Measurements from ENCODE around the gene COLEC11.
"Not testable (repeated sequence)": the region's sequence is repeated elsewhere in the genome, so short reads cannot be mapped to it uniquely, and the experiment has no call there.

The COLEC11 gene

DNA sequence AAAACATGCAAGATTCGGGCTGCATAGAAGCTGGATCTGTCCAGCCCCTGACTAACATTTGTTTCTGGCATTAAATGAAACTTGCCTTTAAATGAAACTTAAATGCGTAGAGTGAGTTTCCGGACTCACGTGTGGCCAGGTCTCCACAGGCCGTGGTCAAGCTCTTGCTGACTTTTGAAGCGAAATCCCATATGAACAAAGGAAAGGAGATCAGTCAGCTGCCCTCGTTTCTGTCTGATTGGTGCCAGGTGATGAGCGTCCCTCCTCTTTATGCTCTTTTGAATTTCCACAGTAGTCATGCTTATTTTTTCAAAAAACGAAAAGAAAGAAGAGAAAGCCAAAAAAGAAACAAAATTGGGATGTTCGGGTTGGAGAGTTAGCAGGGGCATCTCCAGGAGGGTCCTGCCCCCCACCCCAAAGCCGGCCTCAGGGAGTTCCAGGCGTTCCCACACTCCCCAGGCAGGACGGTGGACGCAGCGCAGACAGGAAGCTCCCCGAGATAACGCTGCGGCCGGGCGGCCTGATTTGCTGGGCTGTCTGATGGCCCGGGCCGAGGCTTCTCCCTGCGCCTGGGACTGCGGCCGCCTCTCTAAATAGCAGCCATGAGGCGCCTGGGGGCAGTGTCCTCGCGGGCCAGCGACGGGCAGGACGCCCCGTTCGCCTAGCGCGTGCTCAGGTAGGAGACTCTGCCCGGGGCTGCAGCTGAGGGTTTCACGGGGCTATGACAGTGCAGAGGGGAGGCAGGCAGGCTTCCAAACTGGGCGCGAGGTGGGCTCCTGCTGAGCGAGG, at the start of gene COLEC11:
Gene COLEC11, plus strand, starts transcription at position 620 of the 789 bp plus-strand sequence. CDS start 9,229 bp downstream, outside the sequence.
- DNase-seq = peak; percentile 41

DNA sequence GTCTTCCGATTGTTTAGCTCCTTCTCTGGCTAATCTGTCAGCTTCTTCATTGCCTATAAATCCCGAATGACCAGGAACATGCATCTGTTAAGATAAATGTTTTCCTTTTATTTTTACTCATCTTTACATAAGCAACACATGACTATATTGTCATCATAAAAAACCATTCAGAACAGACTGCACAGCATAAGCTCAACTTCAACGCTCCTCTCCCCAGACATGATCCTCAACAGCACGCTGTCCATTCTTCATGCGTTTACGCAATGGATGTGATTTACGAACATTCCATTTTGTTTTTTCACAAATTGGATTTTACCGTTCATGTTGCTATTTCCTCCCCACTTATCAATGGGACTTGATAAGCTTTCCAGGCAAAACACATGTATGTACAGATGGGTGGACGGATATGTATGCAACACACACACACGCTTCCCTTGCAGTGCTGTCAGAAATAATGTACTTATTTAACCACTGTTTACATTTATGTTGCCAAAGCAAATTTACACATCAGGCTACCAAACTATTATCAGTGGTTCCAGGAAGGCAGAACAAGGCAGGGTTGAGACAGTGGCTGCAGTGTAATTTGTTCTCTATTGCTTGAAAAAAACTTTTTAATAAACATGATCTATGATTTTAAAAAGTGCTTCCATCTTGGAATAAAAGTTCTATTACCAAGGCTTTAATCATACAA, 49.0 kb upstream of the COLEC11 start:
- no peak for DNase-seq

GRCh38 chr2:3547915-3548314, 47.0 kb upstream of the COLEC11 start:
- no peak for DNase-seq

DNA sequence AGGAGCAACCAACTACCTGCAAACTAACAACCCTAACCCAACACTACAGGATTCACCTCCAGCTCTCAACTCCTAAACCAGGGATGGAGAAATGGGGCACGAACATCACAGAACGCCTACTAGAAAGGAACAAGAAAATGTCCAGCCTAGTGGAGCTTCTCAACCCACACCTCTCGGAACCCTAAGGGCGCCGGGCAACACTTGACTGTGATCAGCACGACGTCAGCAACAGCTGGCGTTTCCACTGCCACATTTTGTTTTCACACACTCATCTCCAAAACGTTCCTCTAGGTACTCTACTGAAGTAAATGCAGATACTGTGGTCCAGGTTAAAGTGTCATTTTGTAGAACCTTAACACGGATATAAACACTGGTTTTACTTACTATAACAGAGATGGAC, 41.0 kb upstream of the COLEC11 start:
- no peak for DNase-seq

DNA sequence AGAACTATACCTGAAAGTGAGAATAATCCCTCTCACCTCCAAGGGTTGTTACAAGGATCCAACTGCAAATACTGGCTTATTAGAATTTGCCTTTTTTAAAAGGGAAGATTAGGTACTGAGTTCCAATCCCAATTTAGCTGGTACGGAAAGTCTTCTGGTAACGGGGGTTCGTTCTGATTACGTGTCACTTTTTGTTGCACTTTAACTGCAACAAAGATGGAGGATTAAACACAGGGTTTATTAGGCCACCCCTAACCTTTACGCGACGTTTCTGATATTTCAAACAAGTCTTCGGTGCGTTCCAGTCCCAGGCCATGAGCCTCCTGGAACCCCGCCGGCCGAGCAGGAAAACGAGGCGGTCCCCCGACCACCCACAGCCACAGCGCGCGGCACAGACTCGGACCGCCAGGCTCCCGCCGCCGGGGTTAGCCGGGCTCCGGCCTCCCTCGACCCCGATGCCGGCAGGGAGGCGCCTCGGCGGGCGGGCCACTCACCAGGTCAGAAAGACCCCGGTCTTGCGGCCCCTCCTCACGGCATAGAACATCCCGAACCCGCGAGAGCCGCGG, 37.2 kb upstream of the COLEC11 start:
- no peak for DNase-seq

- DNase-seq = peak; percentile 99
Observed at GRCh38 chr2:3558205-3559014, 36.5 kb upstream of the COLEC11 start, which contains the start of gene RNASEH1. RNASEH1 (minus strand) TSS chr2:3558333; CDS start chr2:3558260, 73 bp downstream.

DNA sequence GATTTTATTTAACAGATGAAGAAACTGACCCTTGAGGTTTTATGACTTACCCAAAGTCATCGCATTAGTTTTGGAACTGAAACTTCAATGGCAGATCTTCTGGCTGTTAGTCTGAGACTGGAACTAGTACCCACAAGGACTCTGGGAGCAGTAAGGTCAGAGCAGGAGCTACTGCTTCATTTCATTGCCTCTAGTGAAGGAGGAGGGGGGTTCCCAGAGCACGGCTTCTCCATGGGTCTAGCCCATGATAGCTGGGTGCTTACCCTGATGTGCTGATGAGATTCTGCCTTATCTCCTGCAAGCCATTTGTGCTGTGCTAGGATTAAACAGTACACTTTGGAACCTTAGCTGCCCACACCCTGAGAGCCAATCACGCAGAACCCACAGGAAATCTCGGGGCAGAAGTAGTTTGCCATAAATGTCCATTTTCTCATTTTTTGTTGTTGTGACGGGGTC, 31.4 kb upstream of the COLEC11 start:
- no peak for DNase-seq

GRCh38 chr2:3565117-3565516, 29.8 kb upstream of the COLEC11 start:
- DNase-seq = no peak

DNA sequence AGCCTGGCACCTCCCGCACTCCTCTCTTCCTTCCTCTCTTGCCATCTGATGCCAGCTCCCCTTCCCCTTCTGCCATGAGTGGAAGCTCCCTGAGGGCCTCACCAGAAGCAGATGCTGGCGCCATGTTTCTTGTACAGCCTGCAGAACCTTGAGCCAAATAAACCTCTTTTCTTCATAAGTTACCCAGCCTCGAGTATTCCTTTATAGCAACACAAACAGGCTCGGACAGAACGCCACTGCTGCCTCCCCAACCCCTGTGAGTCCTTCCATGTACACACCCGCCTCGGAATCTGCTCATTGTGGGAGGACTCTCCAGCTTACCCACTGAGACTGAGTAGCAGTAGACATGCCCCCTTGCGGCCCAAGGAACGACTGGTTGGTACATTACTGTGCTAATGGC, 28.1 kb upstream of the COLEC11 start:
- DNase-seq = no peak

DNA sequence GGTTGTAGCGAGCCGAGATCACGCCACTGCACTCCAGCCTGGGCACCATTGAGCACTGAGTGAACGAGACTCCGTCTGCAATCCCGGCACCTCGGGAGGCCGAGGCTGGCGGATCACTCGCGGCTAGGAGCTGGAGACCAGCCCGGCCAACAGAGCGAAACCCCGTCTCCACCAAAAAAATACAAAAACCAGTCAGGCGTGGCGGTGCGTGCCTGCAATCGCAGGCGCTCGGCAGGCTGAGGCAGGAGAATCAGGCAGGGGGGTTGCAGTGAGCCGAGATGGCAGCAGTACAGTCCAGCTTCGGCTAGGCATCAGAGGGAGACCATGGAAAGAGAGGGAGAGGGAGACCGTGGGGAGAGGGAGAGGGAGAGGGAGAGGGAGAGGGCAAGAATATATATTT, 25.3 kb upstream of the COLEC11 start:
- not testable (repeated sequence) for DNase-seq

GRCh38 chr2:3571284-3571683, 23.6 kb upstream of the COLEC11 start:
- no peak for DNase-seq

GRCh38 chr2:3572620-3573019, 22.3 kb upstream of the COLEC11 start:
- DNase-seq = no peak

- no peak for DNase-seq
Observed at GRCh38 chr2:3574155-3574554, 20.8 kb upstream of the COLEC11 start.

DNA sequence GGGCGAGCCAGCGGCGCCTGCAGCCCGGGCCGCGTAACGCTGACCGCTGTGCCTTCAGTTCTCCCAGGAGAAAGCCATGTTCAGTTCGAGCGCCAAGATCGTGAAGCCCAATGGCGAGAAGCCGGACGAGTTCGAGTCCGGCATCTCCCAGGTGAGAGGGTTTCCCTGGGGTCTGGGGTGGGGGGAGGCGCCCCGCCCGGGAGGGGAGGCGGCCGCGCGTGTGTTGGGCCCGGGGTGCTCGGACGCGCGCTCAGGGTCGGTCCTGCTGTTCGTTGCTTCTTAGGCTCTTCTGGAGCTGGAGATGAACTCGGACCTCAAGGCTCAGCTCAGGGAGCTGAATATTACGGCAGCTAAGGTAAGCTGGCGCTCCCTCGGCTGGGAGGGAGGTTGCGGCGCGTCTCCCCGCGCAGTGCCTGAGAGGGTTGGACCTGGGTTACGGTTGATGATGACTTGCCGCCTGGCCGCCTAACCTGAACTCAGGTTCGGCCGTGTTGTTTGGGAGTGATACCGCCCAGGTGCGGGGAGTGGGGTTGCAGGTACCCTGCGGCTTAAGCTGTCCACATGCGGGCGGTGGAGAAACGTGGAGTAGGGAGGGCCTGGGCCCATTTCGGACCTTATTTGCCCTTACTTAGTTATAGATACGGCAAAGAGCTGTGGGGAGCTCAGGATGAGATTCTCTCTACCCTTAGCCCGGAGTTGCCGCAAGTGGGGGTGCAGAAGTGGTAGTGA, 19.2 kb upstream of the COLEC11 start:
- peak; percentile 36 for DNase-seq

DNA sequence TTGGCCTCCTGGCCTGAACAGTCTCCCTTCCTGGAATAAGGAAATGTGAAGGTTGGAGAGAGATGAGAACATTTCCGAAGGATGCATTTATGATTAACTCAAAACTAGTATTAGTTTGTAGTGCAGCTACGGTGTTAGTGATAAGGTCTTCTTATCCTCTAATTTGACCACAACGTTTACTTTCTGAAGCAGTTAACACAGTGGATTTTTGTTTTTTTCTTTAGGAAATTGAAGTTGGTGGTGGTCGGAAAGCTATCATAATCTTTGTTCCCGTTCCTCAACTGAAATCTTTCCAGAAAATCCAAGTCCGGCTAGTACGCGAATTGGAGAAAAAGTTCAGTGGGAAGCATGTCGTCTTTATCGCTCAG, 18.7 kb upstream of the COLEC11 start:
- not testable (repeated sequence) for DNase-seq

DNA sequence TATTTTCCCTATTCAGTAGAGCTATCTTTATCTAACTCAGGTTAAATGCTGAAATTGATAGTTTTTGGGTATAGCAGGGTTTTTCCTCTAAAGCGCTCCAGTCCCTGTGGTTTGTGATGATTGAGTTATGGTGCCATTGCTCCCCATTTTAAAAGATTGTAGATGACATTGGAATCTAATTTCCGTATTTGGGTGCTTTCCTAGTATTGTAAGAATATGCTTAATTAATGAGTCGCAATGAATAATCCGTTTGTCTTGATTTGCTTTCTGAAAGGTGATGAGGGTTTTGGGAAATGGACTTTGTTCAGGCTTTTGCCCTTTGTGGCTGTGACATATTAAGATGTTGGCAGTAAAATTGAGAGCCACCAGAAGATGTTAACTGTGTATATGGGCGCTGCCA, 15.9 kb upstream of the COLEC11 start:
- DNase-seq = no peak

DNA sequence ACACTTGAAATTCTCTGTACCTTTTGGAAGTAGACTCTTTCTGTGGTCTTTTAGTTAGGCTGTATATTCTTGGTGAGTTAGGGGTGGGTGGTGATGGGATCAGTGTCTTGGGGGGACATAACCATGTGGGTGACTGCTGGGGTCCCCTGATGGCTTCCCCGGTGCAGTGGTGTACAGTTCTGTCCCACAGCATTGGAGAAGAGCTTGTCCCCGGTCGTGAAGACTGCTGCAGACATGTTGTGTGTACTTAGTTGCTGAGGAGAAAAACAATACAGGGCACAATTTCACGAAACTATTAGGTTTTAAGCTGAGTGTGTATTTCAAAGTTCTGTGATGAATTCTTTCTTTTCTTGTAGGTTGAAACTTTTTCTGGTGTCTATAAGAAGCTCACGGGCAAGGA, 14.5 kb upstream of the COLEC11 start:
- DNase-seq = no peak

- no peak for DNase-seq
Observed at GRCh38 chr2:3581367-3582262, 13.3 kb upstream of the COLEC11 start.

- DNase-seq = no peak
Observed at GRCh38 chr2:3584076-3584475, 10.8 kb upstream of the COLEC11 start.

DNA sequence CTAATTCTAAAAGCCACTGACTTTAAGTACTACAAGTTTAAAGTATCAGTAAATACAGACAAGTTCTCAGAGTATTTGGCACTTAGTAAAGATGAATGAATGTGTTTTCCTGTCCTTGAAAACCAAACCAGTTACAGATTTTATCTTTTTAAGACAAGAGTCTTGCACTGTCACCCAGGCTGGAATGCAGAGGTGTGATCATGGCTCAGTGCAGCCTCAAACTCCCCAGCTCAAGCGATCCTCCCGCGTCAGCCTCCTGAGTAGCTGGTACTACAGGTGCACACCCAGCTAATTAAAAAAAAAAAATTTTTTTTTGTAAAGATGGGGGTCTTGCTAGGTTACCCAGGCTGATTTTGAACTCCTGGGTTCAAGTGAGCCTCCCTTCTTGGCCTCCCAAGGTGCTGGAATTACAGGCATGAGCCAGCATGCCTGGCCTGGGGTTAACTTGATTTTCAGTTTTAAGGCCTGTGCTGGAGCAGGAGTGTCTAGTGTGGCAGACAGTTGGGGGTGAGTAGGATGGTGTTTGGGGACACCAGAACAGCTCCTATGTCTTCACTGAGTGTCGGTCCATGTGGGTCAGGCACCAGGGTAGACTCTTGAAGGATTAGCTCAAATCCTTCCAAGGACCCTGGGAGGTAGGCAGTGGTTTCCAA, 10.2 kb upstream of the COLEC11 start:
- DNase-seq = no peak
